Transverse colon (tissue), 4 donors: ENCODE results near the gene CAVIN4.

ENCODE experiments used
- CTCF ChIP-seq, 5 experiments: fragments of 200-600 bp in 3 of 5; fragments of 450-650 bp in 2 of 5; sonication (generic) in 3 of 5; IDR thresholded peaks; 1 replicate in 2 of 5; 2 replicates in 3 of 5; pipeline ENCODE4 v1.5.1; 2016 to 2017; ENCODE audit warnings: antibody characterized with exemption in 5 of 5, inconsistent platforms in 3 of 5, mild to moderate bottlenecking in 2 of 5, moderate library complexity in 1 of 5
- POLR2A ChIP-seq: fragments of 450-650 bp; IDR thresholded peaks from one replicate; pipeline ENCODE4 v1.6.1; 2016; ENCODE audit warnings: antibody characterized with exemption, mild to moderate bottlenecking, moderate library complexity
- POLR2AphosphoS5 ChIP-seq, 3 donors: sonication (generic); formaldehyde crosslinking; IDR thresholded peaks; one replicate each; pipeline ENCODE4 v1.6.1; 2016; ENCODE audit warnings: antibody characterized with exemption in 3 of 3

GRCh38 chr9:100561256-100561655 lies 16.6 kb upstream of the CAVIN4 start:
- TF ChIP-seq CTCF (IDR thresholded peaks at IDR 0.05) (no peak), POLR2A (no peak), POLR2AphosphoS5 (IDR thresholded peaks at IDR 0.05) (no peak)
